Hair follicular keratinocyte (primary cell): ENCODE measurements around the gene TSPY9. TPM values are rescaled to one million over a fixed set of nuclear protein-coding genes. Genes with fewer than 3 reads are reported as not detected.

Source experiments
- total RNA-seq: library from RNA; depleted of rRNA; stranded (reverse); fragments of >200 nt; gene quantifications from 2 replicates; pipeline ENCODE4 v1.2.3, GENCODE V29; 2015

The TSPY9 gene, protein sequence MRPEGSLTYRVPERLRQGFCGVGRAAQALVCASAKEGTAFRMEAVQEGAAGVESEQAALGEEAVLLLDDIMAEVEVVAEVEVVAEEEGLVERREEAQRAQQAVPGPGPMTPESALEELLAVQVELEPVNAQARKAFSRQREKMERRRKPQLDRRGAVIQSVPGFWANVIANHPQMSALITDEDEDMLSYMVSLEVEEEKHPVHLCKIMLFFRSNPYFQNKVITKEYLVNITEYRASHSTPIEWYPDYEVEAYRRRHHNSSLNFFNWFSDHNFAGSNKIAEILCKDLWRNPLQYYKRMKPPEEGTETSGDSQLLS
- not detected in 2 replicates for total RNA-seq

DNA sequence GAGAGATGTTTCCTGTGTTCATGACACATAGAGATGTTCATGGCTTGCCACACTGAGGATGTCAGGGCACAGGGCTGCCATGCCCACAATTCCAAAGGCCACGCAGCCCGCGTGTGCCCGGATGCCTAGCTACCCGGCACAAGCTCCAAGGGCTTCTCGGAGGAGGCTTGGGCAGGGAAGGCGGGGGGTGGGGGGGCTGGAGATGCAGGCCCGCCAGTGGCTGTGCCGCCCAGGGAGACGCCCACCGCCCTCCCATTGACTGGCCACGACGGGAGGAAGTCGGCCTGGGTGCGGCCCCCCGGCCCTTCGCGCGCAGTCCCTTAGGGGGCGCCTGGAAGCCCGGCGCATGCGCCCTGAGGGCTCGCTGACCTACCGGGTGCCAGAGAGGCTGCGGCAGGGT is at the start of gene TSPY9:
TSPY9 (plus strand) TSS at position 301 of the 400 bp plus-strand sequence; CDS start at position 347, 46 bp downstream.

DNA sequence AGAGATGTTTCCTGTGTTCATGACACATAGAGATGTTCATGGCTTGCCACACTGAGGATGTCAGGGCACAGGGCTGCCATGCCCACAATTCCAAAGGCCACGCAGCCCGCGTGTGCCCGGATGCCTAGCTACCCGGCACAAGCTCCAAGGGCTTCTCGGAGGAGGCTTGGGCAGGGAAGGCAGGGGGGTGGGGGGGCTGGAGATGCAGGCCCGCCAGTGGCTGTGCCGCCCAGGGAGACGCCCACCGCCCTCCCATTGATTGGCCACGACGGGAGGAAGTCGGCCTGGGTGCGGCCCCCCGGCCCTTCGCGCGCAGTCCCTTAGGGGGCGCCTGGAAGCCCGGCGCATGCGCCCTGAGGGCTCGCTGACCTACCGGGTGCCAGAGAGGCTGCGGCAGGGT is 20.4 kb upstream of the TSPY9 start, which contains the start of gene TSPY1:
TSPY1 (plus strand) TSS at position 301 of the 400 bp plus-strand sequence; CDS start at position 347, 46 bp downstream.

DNA sequence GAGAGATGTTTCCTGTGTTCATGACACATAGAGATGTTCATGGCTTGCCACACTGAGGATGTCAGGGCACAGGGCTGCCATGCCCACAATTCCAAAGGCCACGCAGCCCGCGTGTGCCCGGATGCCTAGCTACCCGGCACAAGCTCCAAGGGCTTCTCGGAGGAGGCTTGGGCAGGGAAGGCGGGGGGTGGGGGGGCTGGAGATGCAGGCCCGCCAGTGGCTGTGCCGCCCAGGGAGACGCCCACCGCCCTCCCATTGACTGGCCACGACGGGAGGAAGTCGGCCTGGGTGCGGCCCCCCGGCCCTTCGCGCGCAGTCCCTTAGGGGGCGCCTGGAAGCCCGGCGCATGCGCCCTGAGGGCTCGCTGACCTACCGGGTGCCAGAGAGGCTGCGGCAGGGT is 40.5 kb downstream of the TSPY9 start, which contains the start of gene TSPY10:
TSPY10 (plus strand) TSS at position 301 of the 400 bp plus-strand sequence; CDS start at position 347, 46 bp downstream.

Other genes starting within 250 kb of the TSPY9 start
- gene TSPY4, start 149.8 kb upstream of the TSPY9 start, total RNA-seq: not detected in 2 replicates
- not detected in 2 replicates for gene TSPY8, start 129.5 kb upstream of the TSPY9 start, total RNA-seq
- gene TSPY3, start 88.8 kb upstream of the TSPY9 start, total RNA-seq: not detected in 2 replicates
- not detected in 2 replicates for gene TSPY1, start 20.3 kb upstream of the TSPY9 start, total RNA-seq
- gene TSPY10, start 40.6 kb downstream of the TSPY9 start, total RNA-seq: not detected in 2 replicates